ENCODE measurements around the gene LYPD8. TPM values are rescaled to one million over a fixed set of nuclear protein-coding genes. Genes with fewer than 3 reads are reported as not detected.
A peak's percentile ranks its signal among the peaks of the same experiment; 100 is the strongest.

Gene LYPD8
- total RNA-seq, 2 donors from 2014 or later = not detected

- intact Hi-C loops (cut with DNase I) = no loop called here
- Histone ChIP-seq H3K36me3 (replicated peaks in 1 of 2; ENCODE audit: insufficient read depth in 1 of 2, low read depth in 2 of 2) (no peaks in the 10 kb centered on the region), H3K27ac (no peak overlapping the region), H3K27me3 (peaks cover 0 to 5% of the 10 kb centered on the region in 2 donors), H3K9me3 (no peaks in the 10 kb centered on the region), H3K4me1 (no peaks in the 10 kb centered on the region), H3K4me3 (no peak overlapping the region)
- WGBS, 2 donors = 23 to 43% methylated on average over 1 of the region's 1 CpG
- DNase-seq = no peak
- ATAC-seq = no peak
- TF ChIP-seq POLR2A (IDR thresholded peaks at IDR 0.05) = no peak
- no peak for TF ChIP-seq CTCF (IDR thresholded peaks at IDR 0.05)
Observed at GRCh38 chr1:248699099-248699498, 56.5 kb downstream of the LYPD8 start.

- H3K4me3 ChIP-seq = no peak overlapping the region
- no peak for ATAC-seq
- no peaks in the 10 kb centered on the region for H3K36me3 ChIP-seq (replicated peaks in 1 of 2; ENCODE audit: insufficient read depth in 1 of 2, low read depth in 2 of 2)
- no peak for DNase-seq
- H3K27ac ChIP-seq = no peak overlapping the region
- H3K27me3 ChIP-seq = peaks cover 0 to 5% of the 10 kb centered on the region in 2 donors
- no peaks in the 10 kb centered on the region for H3K9me3 ChIP-seq
- intact Hi-C loops (cut with DNase I) = no loop called here
- no peaks in the 10 kb centered on the region for H3K4me1 ChIP-seq
- WGBS, 2 donors = 47 to 57% methylated on average over 6 of the region's 6 CpGs
- TF ChIP-seq CTCF (IDR thresholded peaks at IDR 0.05) = no peak
- no peak for TF ChIP-seq POLR2A (IDR thresholded peaks at IDR 0.05)
Observed at GRCh38 chr1:248697907-248698306, 57.7 kb downstream of the LYPD8 start.

GRCh38 chr1:248696774-248697173 lies 58.8 kb downstream of the LYPD8 start:
- H3K9me3 ChIP-seq = no peaks in the 10 kb centered on the region
- no peaks in the 10 kb centered on the region for H3K36me3 ChIP-seq (replicated peaks in 1 of 2; ENCODE audit: insufficient read depth in 1 of 2, low read depth in 2 of 2)
- intact Hi-C loops (cut with DNase I) = no loop called here
- ATAC-seq (no peak), DNase-seq (no peak)
- no peak overlapping the region for H3K4me3 ChIP-seq
- WGBS, 2 donors = 64 to 68% methylated on average over 3 of the region's 3 CpGs
- peaks cover 0 to 5% of the 10 kb centered on the region in 2 donors for H3K27me3 ChIP-seq
- no peaks in the 10 kb centered on the region for H3K4me1 ChIP-seq
- no peak overlapping the region for H3K27ac ChIP-seq
- TF ChIP-seq POLR2A (IDR thresholded peaks at IDR 0.05) = no peak
- no peak for TF ChIP-seq CTCF (IDR thresholded peaks at IDR 0.05)

- DNase-seq (peak in 2 of 4 donors; percentile 22 to 23), ATAC-seq (no peak)
- Histone ChIP-seq H3K27me3 (peaks cover 0 to 5% of the 10 kb centered on the region in 2 donors), H3K9me3 (no peaks in the 10 kb centered on the region), H3K36me3 (replicated peaks in 1 of 2; ENCODE audit: insufficient read depth in 1 of 2, low read depth in 2 of 2) (no peaks in the 10 kb centered on the region), H3K4me1 (no peaks in the 10 kb centered on the region), H3K27ac (no peak overlapping the region), H3K4me3 (no peak overlapping the region)
- no peak for TF ChIP-seq POLR2A (IDR thresholded peaks at IDR 0.05)
- TF ChIP-seq CTCF (IDR thresholded peaks at IDR 0.05) = peak in 4 of 7 experiments; percentile 12 to 25 (median 18)
- intact Hi-C loops (cut with DNase I) = no loop called here
- 42 to 48% methylated on average over 3 of the region's 3 CpGs for WGBS, 2 donors
Observed at GRCh38 chr1:248696261-248696660, 59.3 kb downstream of the LYPD8 start.

GRCh38 chr1:248695451-248696132 lies 60.0 kb downstream of the LYPD8 start:
- intact Hi-C loops (cut with DNase I) = no loop called here
- no peak overlapping the region for H3K4me3 ChIP-seq
- TF ChIP-seq CTCF (IDR thresholded peaks at IDR 0.05) (no peak), POLR2A (IDR thresholded peaks at IDR 0.05) (no peak)
- 72 to 76% methylated on average over 13 of the region's 13 CpGs for WGBS, 2 donors
- peak overlapping the region in 1 of 4 donors; percentile 34 for H3K27ac ChIP-seq
- H3K4me1 ChIP-seq = no peaks in the 10 kb centered on the region
- H3K9me3 ChIP-seq = no peaks in the 10 kb centered on the region
- H3K36me3 ChIP-seq (replicated peaks in 1 of 2; ENCODE audit: insufficient read depth in 1 of 2, low read depth in 2 of 2) = no peaks in the 10 kb centered on the region
- peak; percentile 47 for ATAC-seq
- peaks cover 0 to 5% of the 10 kb centered on the region in 2 donors for H3K27me3 ChIP-seq
- DNase-seq = no peak
